ENCODE data around the gene TENT5A.

Gene TENT5A

GRCh38 chr6:81783893-81784292 lies 31.4 kb upstream of the TENT5A start:
- no peak for TF ChIP-seq CTCF (IDR thresholded peaks at IDR 0.05)

GRCh38 chr6:81781624-81782023 lies 29.1 kb upstream of the TENT5A start:
- TF ChIP-seq CTCF (IDR thresholded peaks at IDR 0.05) = no peak

GRCh38 chr6:81777586-81778268 lies 25.2 kb upstream of the TENT5A start:
- TF ChIP-seq CTCF (IDR thresholded peaks at IDR 0.05) = no peak

- no peak for TF ChIP-seq CTCF (IDR thresholded peaks at IDR 0.05)
Observed at GRCh38 chr6:81774542-81774941, 22.1 kb upstream of the TENT5A start.

GRCh38 chr6:81773887-81774286 lies 21.4 kb upstream of the TENT5A start:
- no peak for TF ChIP-seq CTCF (IDR thresholded peaks at IDR 0.05)

- TF ChIP-seq CTCF (IDR thresholded peaks at IDR 0.05) = no peak
Observed at GRCh38 chr6:81772741-81773140, 20.3 kb upstream of the TENT5A start.

GRCh38 chr6:81771097-81771496 lies 18.6 kb upstream of the TENT5A start:
- TF ChIP-seq CTCF (IDR thresholded peaks at IDR 0.05) = no peak

- no peak for TF ChIP-seq CTCF (IDR thresholded peaks at IDR 0.05)
Observed at GRCh38 chr6:81770381-81770780, 17.9 kb upstream of the TENT5A start.
